CD4-positive, alpha-beta T cell (primary cell): ENCODE data around the gene ZFYVE27. TPM values are rescaled to one million over a fixed set of nuclear protein-coding genes. Genes with fewer than 3 reads are reported as not detected.

Experiments
- ATAC-seq: fragments of 200-7000 bp; cut with Tn5 transposase; one replicate; pipeline ENCODE4 v1.10.0; 2022; ENCODE audit warnings: mild to moderate bottlenecking; ENCODE audit not compliant: poor library complexity
- CTCF ChIA-PET: fragments of 350-600 bp; sonication (Branson Sonifier 250); formaldehyde crosslinking; loops from one replicate; lab custom pipeline; 2021; ENCODE audit warnings: antibody characterized with exemption, inconsistent platforms; lab: Charles Lee
- POLR2A ChIA-PET: fragments of 350-600 bp; sonication (Branson Sonifier 250); formaldehyde crosslinking; loops from one replicate; lab custom pipeline; 2021; ENCODE audit warnings: antibody characterized with exemption, inconsistent platforms; lab: Charles Lee
- DNase-seq, 14 experiments: peaks; one replicate each; pipeline ENCODE4 v3.0.0-alpha.2; 2013 to 2020; ENCODE audit warnings: mixed read lengths in 2 of 14
- H3K27ac ChIP-seq, 2 donors: one replicate each; pipeline versions ENCODE4 v1.5.1 to v1.7.0; 2013; ENCODE audit warnings: low read length in 2 of 2, low read depth in 1 of 2, mild to moderate bottlenecking in 1 of 2
- H3K27me3 ChIP-seq, 2 experiments: 1 replicate in 1 of 2; 2 replicates in 1 of 2; pipeline versions ENCODE4 v1.6.1 to v1.7.0; 2013; ENCODE audit warnings: low read length in 2 of 2, control low read depth in 1 of 2, mild to moderate bottlenecking in 1 of 2, moderate library complexity in 1 of 2; ENCODE audit not compliant: insufficient read depth in 2 of 2, control insufficient read depth in 1 of 2
- H3K36me3 ChIP-seq: one replicate; pipeline ENCODE4 v1.6.1; 2013; ENCODE audit warnings: low read length, control low read depth; ENCODE audit not compliant: insufficient read depth
- H3K4me1 ChIP-seq: one replicate; pipeline ENCODE4 v1.6.1; 2013; ENCODE audit warnings: low read length, control low read depth; ENCODE audit not compliant: insufficient read depth
- H3K4me3 ChIP-seq: one replicate; pipeline ENCODE4 v1.5.1; 2013; ENCODE audit warnings: mild to moderate bottlenecking, low read length, moderate library complexity
- H3K9me3 ChIP-seq, 2 experiments: 1 replicate in 1 of 2; 2 replicates in 1 of 2; pipeline versions ENCODE4 v1.6.1 to v1.7.0; 2013; ENCODE audit warnings: low read length in 2 of 2, mild to moderate bottlenecking in 2 of 2, control low read depth in 1 of 2, moderate library complexity in 1 of 2; ENCODE audit not compliant: control insufficient read depth in 1 of 2, insufficient read depth in 1 of 2
- H3K27ac Mint-ChIP-seq: one replicate; pipeline ENCODE4 v1.8.0; 2020; ENCODE audit warnings: mixed read lengths
- H3K27me3 Mint-ChIP-seq: one replicate; pipeline ENCODE4 v1.8.0; 2021; ENCODE audit warnings: mixed read lengths
- H3K36me3 Mint-ChIP-seq: one replicate; pipeline ENCODE4 v1.8.0; 2021; ENCODE audit warnings: low read depth, mixed read lengths
- H3K4me1 Mint-ChIP-seq: one replicate; pipeline ENCODE4 v1.8.0; 2021; ENCODE audit warnings: low read depth, mixed read lengths
- H3K4me3 Mint-ChIP-seq: one replicate; pipeline ENCODE4 v1.8.0; 2020; ENCODE audit warnings: mild to moderate bottlenecking, mixed read lengths
- H3K9me3 Mint-ChIP-seq: one replicate; pipeline ENCODE4 v1.8.0; 2020; ENCODE audit warnings: mixed read lengths
- intact Hi-C, 2 experiments: fragments of 100-400 bp; cut with DNase I in 1 of 2; cut with micrococcal nuclease in 1 of 2; formaldehyde crosslinking; loops; one replicate each; pipeline versions ENCODE4 v1.15.1 to v1.9.0; 2023 to 2025; cut with DNase I, micrococcal nuclease
- total RNA-seq, 174 experiments: library from RNA in 2 of 174; stranded (reverse) in 2 of 174; gene quantifications; one replicate each; pipeline ENCODE4 v1.2.3 and lab custom pipeline; 2021 to 2026
- TF ChIP-seq, protein P1 (sequence below): fragments of 200-600 bp; IDR thresholded peaks from one replicate; pipeline ENCODE4 v1.8.0; 2022; ENCODE audit warnings: antibody characterized with exemption, mild to moderate bottlenecking

The ZFYVE27 gene
- total RNA-seq, 2 experiments from 2014 or later = 58.4 to 60.6 TPM

DNA sequence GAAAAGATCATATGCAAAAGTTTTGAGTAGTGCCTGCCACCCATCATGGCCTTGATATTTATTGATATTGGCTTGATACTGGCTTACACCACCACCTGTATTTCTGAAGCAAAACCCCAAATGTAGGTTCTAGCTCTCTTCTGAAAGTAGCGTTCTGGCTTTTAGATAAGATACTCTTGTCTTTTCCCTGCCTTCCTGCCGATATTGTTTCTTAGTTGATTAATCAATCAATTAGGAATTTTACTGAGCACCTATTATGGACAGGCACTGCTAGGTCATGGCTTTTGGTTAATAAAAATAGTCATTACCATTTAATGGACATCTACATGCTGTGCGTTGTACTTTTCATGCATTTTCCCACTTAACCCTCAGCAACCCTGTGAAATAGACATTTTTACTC, 27.0 kb downstream of the ZFYVE27 start:
- H3K9me3 ChIP-seq = no peaks in the 10 kb centered on the region
- Mint-ChIP-seq H3K27ac (no peak overlapping the region), H3K27me3 (peaks cover 15% of the 10 kb centered on the region), H3K36me3 (peaks cover 28% of the 10 kb centered on the region), H3K4me1 (no peaks in the 10 kb centered on the region), H3K9me3 (no peaks in the 10 kb centered on the region), H3K4me3 (no peak overlapping the region)
- ChIA-PET CTCF (no interaction called here), POLR2A (interaction anchor here (0.6 to 1.7 kb wide), 2 partner anchors 17 to 33 kb away, joined by 3 to 5 read pairs; no protein-coding TSS in a partner anchor)
- DNase-seq = no peak
- peaks cover under 1% of the 10 kb centered on the region in 2 experiments for H3K27me3 ChIP-seq
- peaks cover 24% of the 10 kb centered on the region for H3K36me3 ChIP-seq
- H3K27ac ChIP-seq = no peak overlapping the region
- ATAC-seq = no peak
- H3K4me1 ChIP-seq = no peaks in the 10 kb centered on the region
- TF ChIP-seq, protein P1, sequence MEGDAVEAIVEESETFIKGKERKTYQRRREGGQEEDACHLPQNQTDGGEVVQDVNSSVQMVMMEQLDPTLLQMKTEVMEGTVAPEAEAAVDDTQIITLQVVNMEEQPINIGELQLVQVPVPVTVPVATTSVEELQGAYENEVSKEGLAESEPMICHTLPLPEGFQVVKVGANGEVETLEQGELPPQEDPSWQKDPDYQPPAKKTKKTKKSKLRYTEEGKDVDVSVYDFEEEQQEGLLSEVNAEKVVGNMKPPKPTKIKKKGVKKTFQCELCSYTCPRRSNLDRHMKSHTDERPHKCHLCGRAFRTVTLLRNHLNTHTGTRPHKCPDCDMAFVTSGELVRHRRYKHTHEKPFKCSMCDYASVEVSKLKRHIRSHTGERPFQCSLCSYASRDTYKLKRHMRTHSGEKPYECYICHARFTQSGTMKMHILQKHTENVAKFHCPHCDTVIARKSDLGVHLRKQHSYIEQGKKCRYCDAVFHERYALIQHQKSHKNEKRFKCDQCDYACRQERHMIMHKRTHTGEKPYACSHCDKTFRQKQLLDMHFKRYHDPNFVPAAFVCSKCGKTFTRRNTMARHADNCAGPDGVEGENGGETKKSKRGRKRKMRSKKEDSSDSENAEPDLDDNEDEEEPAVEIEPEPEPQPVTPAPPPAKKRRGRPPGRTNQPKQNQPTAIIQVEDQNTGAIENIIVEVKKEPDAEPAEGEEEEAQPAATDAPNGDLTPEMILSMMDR = no peak
- intact Hi-C loops = no loop called here
- H3K4me3 ChIP-seq = no peak overlapping the region

DNA sequence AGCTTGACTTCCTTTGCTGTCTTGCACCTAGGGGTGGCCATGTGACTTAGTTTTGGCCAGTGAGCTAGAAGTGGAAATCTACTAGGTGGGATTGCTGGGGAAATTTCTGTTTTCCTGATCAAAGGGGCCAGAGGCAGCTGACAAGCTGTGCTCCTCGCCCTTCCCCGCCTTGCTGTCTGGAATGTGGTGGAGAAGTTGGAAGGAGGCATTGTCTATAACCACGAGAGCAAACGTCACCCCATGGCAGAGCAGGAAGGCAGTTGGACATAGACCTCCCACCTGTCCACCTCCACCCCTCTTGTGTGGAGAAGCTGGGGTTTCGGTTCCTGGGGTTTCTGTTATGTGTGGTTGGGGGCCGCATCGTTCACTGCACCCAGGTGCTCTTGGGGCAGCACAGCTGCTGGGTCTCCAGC, 27.6 kb downstream of the ZFYVE27 start:
- H3K4me3 Mint-ChIP-seq = no peak overlapping the region
- POLR2A ChIA-PET = interaction anchor here (1.7 kb wide), 1 partner anchor 16 kb away, joined by 5 read pairs; no protein-coding TSS in a partner anchor
- no peaks in the 10 kb centered on the region for H3K4me1 Mint-ChIP-seq
- H3K27ac ChIP-seq = no peak overlapping the region
- DNase-seq (peak in 1 of 14 experiments; percentile 15), ATAC-seq (no peak)
- intact Hi-C loops = no loop called here
- TF ChIP-seq, protein P1 = no peak
- CTCF ChIA-PET = no interaction called here
- H3K27me3 Mint-ChIP-seq = peaks cover 18% of the 10 kb centered on the region
- peaks cover 4 to 6% of the 10 kb centered on the region in 2 experiments for H3K27me3 ChIP-seq
- H3K36me3 ChIP-seq = peaks cover 19% of the 10 kb centered on the region
- no peak overlapping the region for H3K4me3 ChIP-seq
- no peaks in the 10 kb centered on the region for H3K9me3 Mint-ChIP-seq
- H3K9me3 ChIP-seq = no peaks in the 10 kb centered on the region
- H3K36me3 Mint-ChIP-seq = peaks cover 22% of the 10 kb centered on the region
- no peak overlapping the region for H3K27ac Mint-ChIP-seq
- no peaks in the 10 kb centered on the region for H3K4me1 ChIP-seq

DNA sequence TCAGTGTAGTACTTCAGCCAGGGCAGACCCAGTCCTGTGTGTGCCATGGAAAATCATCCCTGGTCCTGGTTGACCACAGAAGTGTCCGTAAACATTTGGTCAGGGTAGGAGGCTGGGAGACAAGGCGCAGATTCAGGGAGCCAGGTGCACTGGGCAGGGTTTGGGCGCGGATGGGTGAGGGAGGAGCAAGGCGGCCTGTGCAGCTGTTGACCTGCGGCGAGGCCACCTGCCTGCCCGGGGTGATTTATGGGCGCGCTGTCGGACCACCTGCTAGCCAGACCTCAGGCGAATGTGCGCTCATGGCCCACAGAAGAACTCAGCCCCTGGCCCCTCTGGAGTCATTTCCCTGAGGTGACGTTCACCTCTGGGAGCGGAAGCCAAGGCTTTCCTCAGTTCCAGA, 28.3 kb downstream of the ZFYVE27 start:
- Mint-ChIP-seq H3K36me3 (peaks cover 16% of the 10 kb centered on the region), H3K27ac (no peak overlapping the region), H3K27me3 (peaks cover 25% of the 10 kb centered on the region), H3K9me3 (no peaks in the 10 kb centered on the region), H3K4me1 (no peaks in the 10 kb centered on the region), H3K4me3 (no peak overlapping the region)
- peaks cover 6 to 7% of the 10 kb centered on the region in 2 experiments for H3K27me3 ChIP-seq
- no peak for DNase-seq
- no peak overlapping the region for H3K4me3 ChIP-seq
- ChIA-PET CTCF (no interaction called here), POLR2A (interaction anchor here (1.7 kb wide), 1 partner anchor 16 kb away, joined by 5 read pairs; no protein-coding TSS in a partner anchor)
- ATAC-seq = no peak
- intact Hi-C loops = no loop called here
- TF ChIP-seq, protein P1 = no peak
- no peak overlapping the region for H3K27ac ChIP-seq
- no peaks in the 10 kb centered on the region for H3K4me1 ChIP-seq
- H3K36me3 ChIP-seq = peaks cover 12% of the 10 kb centered on the region
- no peaks in the 10 kb centered on the region for H3K9me3 ChIP-seq
